HepG2 (cell line): ENCODE results near the gene TCN2. TPM values are rescaled to one million over a fixed set of nuclear protein-coding genes. Genes with fewer than 3 reads are reported as not detected.

Experiments
- ARNT ChIP-seq: fragments of 450-650 bp; IDR thresholded peaks from 2 replicates; pipeline ENCODE4 v1.6.1; 2017
- ARNTL ChIP-seq: sonication (generic); formaldehyde crosslinking; IDR thresholded peaks from 2 replicates; pipeline ENCODE4 v1.4.0; 2020; ENCODE audit warnings: mild to moderate bottlenecking, missing genetic modification reagents
- CBX1 ChIP-seq: IDR thresholded peaks from one replicate; pipeline ENCODE4 v1.6.1; 2016; ENCODE audit warnings: antibody characterized with exemption, low read depth
- FOXO4 ChIP-seq: sonication (generic); formaldehyde crosslinking; conservative IDR thresholded peaks from 2 replicates; pipeline ENCODE4 v1.8.1; 2023; ENCODE audit warnings: missing genetic modification reagents
- HMGXB4 ChIP-seq, 2 experiments: sonication (generic) in 1 of 2; formaldehyde crosslinking in 1 of 2; IDR thresholded peaks; 2 replicates each; pipeline versions ENCODE4 v1.4.0 to v1.6.1; 2018 to 2020; ENCODE audit warnings: missing genetic modification reagents in 2 of 2, borderline replicate concordance in 1 of 2, low read depth in 1 of 2, mild to moderate bottlenecking in 1 of 2, missing biosample characterization in 1 of 2
- MBNL3 ChIP-seq: fragments of 250-450 bp; sonication (Bioruptor Pico); conservative IDR thresholded peaks from 2 replicates; pipeline ENCODE4 v1.8.0; 2022; ENCODE audit warnings: mild to moderate bottlenecking, inconsistent platforms
- TP53 ChIP-seq: sonication (generic); formaldehyde crosslinking; conservative IDR thresholded peaks from 2 replicates; pipeline ENCODE4 v1.4.0; 2020; ENCODE audit warnings: missing genetic modification reagents
- XRCC5 ChIP-seq: fragments of 200-400 bp; formaldehyde crosslinking; optimal IDR thresholded peaks from 2 replicates; pipeline ENCODE3; 2017; ENCODE audit warnings: mild to moderate bottlenecking, low read length
- YEATS4 ChIP-seq: sonication (generic); formaldehyde crosslinking; IDR thresholded peaks from 2 replicates; pipeline ENCODE4 v1.4.0; 2020; ENCODE audit warnings: missing genetic modification reagents, borderline replicate concordance
- ZFAT ChIP-seq: sonication (generic); formaldehyde crosslinking; conservative IDR thresholded peaks from 2 replicates; pipeline ENCODE4 v1.8.1; 2023; ENCODE audit warnings: missing genetic modification reagents, inconsistent platforms
- ZNF547 ChIP-seq: sonication (generic); formaldehyde crosslinking; IDR thresholded peaks from 2 replicates; pipeline ENCODE4 v1.5.1; 2020; ENCODE audit warnings: mild to moderate bottlenecking, missing genetic modification reagents
- ZNF562 ChIP-seq: sonication (generic); formaldehyde crosslinking; IDR thresholded peaks from 2 replicates; pipeline ENCODE4 v1.8.0; 2022; ENCODE audit warnings: missing genetic modification reagents, borderline replicate concordance
- ZNF563 ChIP-seq: sonication (generic); formaldehyde crosslinking; IDR thresholded peaks from 2 replicates; pipeline ENCODE4 v1.8.0; 2022; ENCODE audit warnings: mild to moderate bottlenecking, moderate library complexity, missing genetic modification reagents
- ZNF616 ChIP-seq: sonication (generic); formaldehyde crosslinking; IDR thresholded peaks from 2 replicates; pipeline ENCODE4 v1.5.0; 2020; ENCODE audit warnings: low read depth, mild to moderate bottlenecking, missing genetic modification reagents
- polyA plus RNA-seq, 8 experiments: library from polyadenylated mRNA; depleted of rRNA in 3 of 8; stranded (reverse) in 7 of 8; unstranded in 1 of 8; fragments of >200 nt; fragmentation: Illumina TruSeq in 4 of 8; extraction: Trizol in 4 of 8; gene quantifications; 2 replicates each; pipeline versions ENCODE4 v1.2.1 to v1.2.3, GENCODE V29; 2011 to 2016; ENCODE audit warnings: low read depth in 4 of 8, missing spikeins in 1 of 8, mixed read lengths in 1 of 8; ENCODE audit not compliant: insufficient read depth in 1 of 8
- total RNA-seq, 5 experiments: library from RNA; depleted of rRNA; stranded (reverse); fragments of >200 nt; fragmentation: Illumina TruSeq; extraction: Trizol; gene quantifications; 2 replicates each; pipeline ENCODE4 v1.2.3, GENCODE V29; 2016; ENCODE audit warnings: low read depth in 1 of 5
- TF ChIP-seq, protein P1 (sequence below), 2 experiments: sonication (generic) in 1 of 2; formaldehyde crosslinking in 1 of 2; IDR thresholded peaks; 2 replicates each; pipeline versions ENCODE4 v1.5.1 to v1.6.1; 2011 to 2020; ENCODE audit warnings: borderline replicate concordance in 1 of 2, low read depth in 1 of 2, low read length in 1 of 2, mild to moderate bottlenecking in 1 of 2, missing genetic modification reagents in 1 of 2, moderate library complexity in 1 of 2
- TF ChIP-seq, protein P2 (sequence below): conservative IDR thresholded peaks from 2 replicates; pipeline ENCODE4 v1.6.1; 2018; ENCODE audit warnings: missing genetic modification reagents
- TF ChIP-seq, protein P3 (sequence below): sonication (generic); formaldehyde crosslinking; IDR thresholded peaks from 2 replicates; pipeline ENCODE4 v1.8.0; 2022; ENCODE audit warnings: missing genetic modification reagents, mild to moderate bottlenecking, borderline replicate concordance
- TF ChIP-seq, protein P4 (sequence below): sonication (generic); formaldehyde crosslinking; IDR thresholded peaks from 2 replicates; pipeline ENCODE4 v1.5.0; 2020; ENCODE audit warnings: missing genetic modification reagents, mild to moderate bottlenecking, borderline replicate concordance

The TCN2 gene
- total and polyA plus RNA-seq, 2 of the 13 experiments (the other 11 are each of a cell fraction or from before 2014, with no cell fraction given), result 0.29 to 0.31 TPM

DNA sequence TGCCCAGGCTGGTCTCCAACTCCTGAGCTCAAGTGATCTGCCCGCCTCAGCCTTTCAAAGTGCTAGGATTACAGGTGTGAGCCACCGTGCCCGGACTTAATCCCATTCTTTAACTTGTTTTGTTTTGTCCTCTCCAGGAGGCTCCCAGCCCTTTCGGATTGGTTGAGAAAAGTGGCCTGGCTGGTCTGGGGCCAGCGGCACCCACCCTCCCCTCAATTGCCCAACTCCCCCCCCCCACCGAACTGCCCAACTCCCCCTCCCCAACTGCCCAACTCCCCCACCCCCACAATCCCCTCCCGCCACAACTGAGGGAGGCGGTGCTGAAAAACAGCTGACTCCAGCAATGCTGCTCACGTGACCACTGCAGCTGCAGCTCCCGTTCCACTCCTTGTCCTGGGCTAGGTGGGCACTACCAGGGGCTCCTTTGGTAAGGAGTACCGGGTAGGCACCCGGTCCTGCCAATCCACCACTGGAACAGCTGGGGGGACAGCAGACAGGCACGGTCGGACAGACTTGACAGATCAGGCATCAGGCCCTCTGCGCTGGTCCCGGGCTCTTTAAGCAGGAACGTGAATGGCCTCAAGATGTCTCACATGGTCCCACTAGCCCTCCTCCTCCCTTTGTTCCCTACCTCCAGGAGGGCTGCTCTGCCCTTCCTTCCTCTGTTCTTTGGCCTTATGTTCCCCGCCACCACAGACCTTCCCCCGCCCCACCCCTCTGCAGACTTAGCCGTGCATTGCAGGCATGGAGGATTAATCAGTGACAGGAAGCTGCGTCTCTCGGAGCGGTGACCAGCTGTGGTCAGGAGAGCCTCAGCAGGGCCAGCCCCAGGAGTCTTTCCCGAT, at the start of gene TCN2 (continued):
- TF ChIP-seq, protein P1, sequence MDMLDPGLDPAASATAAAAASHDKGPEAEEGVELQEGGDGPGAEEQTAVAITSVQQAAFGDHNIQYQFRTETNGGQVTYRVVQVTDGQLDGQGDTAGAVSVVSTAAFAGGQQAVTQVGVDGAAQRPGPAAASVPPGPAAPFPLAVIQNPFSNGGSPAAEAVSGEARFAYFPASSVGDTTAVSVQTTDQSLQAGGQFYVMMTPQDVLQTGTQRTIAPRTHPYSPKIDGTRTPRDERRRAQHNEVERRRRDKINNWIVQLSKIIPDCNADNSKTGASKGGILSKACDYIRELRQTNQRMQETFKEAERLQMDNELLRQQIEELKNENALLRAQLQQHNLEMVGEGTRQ (IDR thresholded peaks at IDR 0.05; ENCODE audit: low read depth, low read length), result peak; percentile 71
- TF ChIP-seq, protein P1 (CRISPR knock-in tag; IDR thresholded peaks at IDR 0.05; ENCODE audit: borderline replicate concordance), result peak; percentile 79; the same call in 1 of the 2 replicates
- no peak for TF ChIP-seq ZNF616 (CRISPR knock-in tag)
- TF ChIP-seq ARNTL, result no peak
- TF ChIP-seq CBX1, result no peak
- TF ChIP-seq MBNL3 (CRISPR knock-in tag), result no peak
- no peak for TF ChIP-seq ZFAT
- no peak for TF ChIP-seq HMGXB4 (CRISPR knock-in tag; IDR thresholded peaks at IDR 0.05; ENCODE audit: borderline replicate concordance in 1 of 2, low read depth in 1 of 2)
- TF ChIP-seq YEATS4, result no peak
- no peak for TF ChIP-seq ZNF562 (CRISPR knock-in tag)
- no peak for TF ChIP-seq XRCC5
- TF ChIP-seq, protein P2, sequence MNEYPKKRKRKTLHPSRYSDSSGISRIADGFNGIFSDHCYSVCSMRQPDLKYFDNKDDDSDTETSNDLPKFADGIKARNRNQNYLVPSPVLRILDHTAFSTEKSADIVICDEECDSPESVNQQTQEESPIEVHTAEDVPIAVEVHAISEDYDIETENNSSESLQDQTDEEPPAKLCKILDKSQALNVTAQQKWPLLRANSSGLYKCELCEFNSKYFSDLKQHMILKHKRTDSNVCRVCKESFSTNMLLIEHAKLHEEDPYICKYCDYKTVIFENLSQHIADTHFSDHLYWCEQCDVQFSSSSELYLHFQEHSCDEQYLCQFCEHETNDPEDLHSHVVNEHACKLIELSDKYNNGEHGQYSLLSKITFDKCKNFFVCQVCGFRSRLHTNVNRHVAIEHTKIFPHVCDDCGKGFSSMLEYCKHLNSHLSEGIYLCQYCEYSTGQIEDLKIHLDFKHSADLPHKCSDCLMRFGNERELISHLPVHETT, result no peak
- TF ChIP-seq FOXO4 (CRISPR knock-in tag), result no peak
- TF ChIP-seq TP53 (CRISPR knock-in tag), result no peak
- TF ChIP-seq ARNT, result no peak
- TF ChIP-seq, protein P3, sequence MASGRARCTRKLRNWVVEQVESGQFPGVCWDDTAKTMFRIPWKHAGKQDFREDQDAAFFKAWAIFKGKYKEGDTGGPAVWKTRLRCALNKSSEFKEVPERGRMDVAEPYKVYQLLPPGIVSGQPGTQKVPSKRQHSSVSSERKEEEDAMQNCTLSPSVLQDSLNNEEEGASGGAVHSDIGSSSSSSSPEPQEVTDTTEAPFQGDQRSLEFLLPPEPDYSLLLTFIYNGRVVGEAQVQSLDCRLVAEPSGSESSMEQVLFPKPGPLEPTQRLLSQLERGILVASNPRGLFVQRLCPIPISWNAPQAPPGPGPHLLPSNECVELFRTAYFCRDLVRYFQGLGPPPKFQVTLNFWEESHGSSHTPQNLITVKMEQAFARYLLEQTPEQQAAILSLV (CRISPR knock-in tag), result 0 out of 2 replicates have a peak, but pooled peaks have one; percentile 63
- no peak for TF ChIP-seq ZNF547 (CRISPR knock-in tag)
- TF ChIP-seq, protein P4, sequence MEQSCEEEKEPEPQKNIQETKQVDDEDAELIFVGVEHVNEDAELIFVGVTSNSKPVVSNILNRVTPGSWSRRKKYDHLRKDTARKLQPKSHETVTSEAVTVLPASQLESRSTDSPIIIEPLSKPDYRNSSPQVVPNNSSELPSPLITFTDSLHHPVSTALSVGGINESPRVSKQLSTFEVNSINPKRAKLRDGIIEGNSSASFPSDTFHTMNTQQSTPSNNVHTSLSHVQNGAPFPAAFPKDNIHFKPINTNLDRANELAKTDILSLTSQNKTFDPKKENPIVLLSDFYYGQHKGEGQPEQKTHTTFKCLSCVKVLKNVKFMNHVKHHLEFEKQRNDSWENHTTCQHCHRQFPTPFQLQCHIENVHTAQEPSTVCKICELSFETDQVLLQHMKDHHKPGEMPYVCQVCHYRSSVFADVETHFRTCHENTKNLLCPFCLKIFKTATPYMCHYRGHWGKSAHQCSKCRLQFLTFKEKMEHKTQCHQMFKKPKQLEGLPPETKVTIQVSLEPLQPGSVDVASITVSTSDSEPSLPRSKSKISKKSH (CRISPR knock-in tag), result no peak
- no peak for TF ChIP-seq ZNF563 (CRISPR knock-in tag)
